ENCODE data around the gene ITPR3.
A peak's percentile ranks its signal among the peaks of the same experiment; 100 is the strongest.

The ITPR3 gene

GRCh38 chr6:33632558-33633039 lies 11.5 kb downstream of the ITPR3 start:
- intact Hi-C loops (cut with DNase I): loop anchor here (2.0 kb wide), 1 partner anchor 42 kb away; no protein-coding TSS in a partner anchor
- DNase-seq: peak in 4 of 10 donors; percentile 32 to 77 (median 52)

GRCh38 chr6:33633084-33633461 lies 12.0 kb downstream of the ITPR3 start:
- intact Hi-C loops (cut with DNase I): loop anchor here (2.0 kb wide), 1 partner anchor 42 kb away; no protein-coding TSS in a partner anchor
- DNase-seq: no peak

- peak in 6 of 10 donors; percentile 9 to 91 (median 51) for DNase-seq
- intact Hi-C loops (cut with DNase I): loop anchor here (2.0 kb wide), 1 partner anchor 43 kb away; no protein-coding TSS in a partner anchor
Measured at GRCh38 chr6:33633462-33634158, 12.5 kb downstream of the ITPR3 start.

- intact Hi-C loops (cut with DNase I): no loop called here
- DNase-seq: no peak
Measured at GRCh38 chr6:33634161-33634727, 13.1 kb downstream of the ITPR3 start.

- intact Hi-C loops (cut with DNase I): no loop called here
- no peak for DNase-seq
Measured at GRCh38 chr6:33634946-33635345, 13.8 kb downstream of the ITPR3 start.

- no peak for DNase-seq
- intact Hi-C loops (cut with DNase I): no loop called here
Measured at GRCh38 chr6:33636655-33637054, 15.5 kb downstream of the ITPR3 start.

- intact Hi-C loops (cut with DNase I): no loop called here
- DNase-seq: no peak
Measured at GRCh38 chr6:33638556-33638955, 17.4 kb downstream of the ITPR3 start.

- intact Hi-C loops (cut with DNase I): no loop called here
Measured at GRCh38 chr6:33639559-33639958, 18.4 kb downstream of the ITPR3 start.

GRCh38 chr6:33640361-33640760 lies 19.2 kb downstream of the ITPR3 start:
- intact Hi-C loops (cut with DNase I): no loop called here

More at GRCh38 chr6:33639559-33639958, 18.4 kb downstream of the ITPR3 start:
- DNase-seq: peak in 1 of 10 donors; percentile 33

GRCh38 chr6:33641144-33641543 lies 20.0 kb downstream of the ITPR3 start:
- DNase-seq: no peak
- intact Hi-C loops (cut with DNase I): no loop called here

More at GRCh38 chr6:33640361-33640760, 19.2 kb downstream of the ITPR3 start:
- DNase-seq: peak in 1 of 10 donors; percentile 44

- DNase-seq: peak in 6 of 10 donors; percentile 20 to 89 (median 34)
- intact Hi-C loops (cut with DNase I): no loop called here
Measured at GRCh38 chr6:33641602-33642001, 20.5 kb downstream of the ITPR3 start.

GRCh38 chr6:33642897-33643296 lies 21.8 kb downstream of the ITPR3 start:
- no peak for DNase-seq
- intact Hi-C loops (cut with DNase I): no loop called here

- DNase-seq: no peak
- intact Hi-C loops (cut with DNase I): no loop called here
Measured at GRCh38 chr6:33651403-33651802, 30.3 kb downstream of the ITPR3 start.

GRCh38 chr6:33652002-33652401 lies 30.9 kb downstream of the ITPR3 start:
- DNase-seq: no peak
- intact Hi-C loops (cut with DNase I): no loop called here

- intact Hi-C loops (cut with DNase I): no loop called here
Measured at GRCh38 chr6:33654831-33655554, 33.9 kb downstream of the ITPR3 start.

GRCh38 chr6:33656844-33657243 lies 35.7 kb downstream of the ITPR3 start:
- intact Hi-C loops (cut with DNase I): no loop called here
- DNase-seq: no peak

More at GRCh38 chr6:33654831-33655554, 33.9 kb downstream of the ITPR3 start:
- no peak for DNase-seq

GRCh38 chr6:33658982-33659689 lies 38.0 kb downstream of the ITPR3 start:
- no peak for DNase-seq
- intact Hi-C loops (cut with DNase I): no loop called here

- intact Hi-C loops (cut with DNase I): no loop called here
- no peak for DNase-seq
Measured at GRCh38 chr6:33659986-33660385, 38.9 kb downstream of the ITPR3 start.

GRCh38 chr6:33661106-33661838 lies 40.1 kb downstream of the ITPR3 start:
- intact Hi-C loops (cut with DNase I): no loop called here
- no peak for DNase-seq

GRCh38 chr6:33662318-33662717 lies 41.2 kb downstream of the ITPR3 start:
- DNase-seq: no peak
- intact Hi-C loops (cut with DNase I): no loop called here
